NCI-H526 (cell line): ENCODE data around the gene GOSR2.
"Not testable (repeated sequence)": the region's sequence is repeated elsewhere in the genome, so short reads cannot be mapped to it uniquely, and the experiment has no call there.

Source experiments
- DNase-seq, 2 experiments: peaks; one replicate each; lab custom pipeline; 2025; lab: John Stamatoyannopoulos, UW

Gene GOSR2

GRCh38 chr17:46964315-46965265 is 41.6 kb downstream of the GOSR2 start:
- no peak for DNase-seq

GRCh38 chr17:46968224-46968834 is 45.4 kb downstream of the GOSR2 start:
- no peak for DNase-seq

GRCh38 chr17:46968896-46969295 is 45.9 kb downstream of the GOSR2 start:
- DNase-seq: no peak

GRCh38 chr17:46971647-46972300 is 48.8 kb downstream of the GOSR2 start:
- no peak for DNase-seq

- no peak for DNase-seq
Measured at GRCh38 chr17:46972346-46972745, 49.4 kb downstream of the GOSR2 start.

- DNase-seq: no peak
Measured at GRCh38 chr17:46974086-46974485, 51.1 kb downstream of the GOSR2 start.

GRCh38 chr17:46975287-46975686 is 52.3 kb downstream of the GOSR2 start:
- no peak for DNase-seq

- no peak for DNase-seq
Measured at GRCh38 chr17:46976626-46977270, 53.8 kb downstream of the GOSR2 start.

GRCh38 chr17:46977348-46977747 is 54.4 kb downstream of the GOSR2 start:
- DNase-seq: peak; percentile 63 to 87

- peak in 1 of 2 experiments; percentile 32 for DNase-seq
Measured at GRCh38 chr17:46977750-46978488, 55.0 kb downstream of the GOSR2 start.

GRCh38 chr17:46978489-46979146 is 55.7 kb downstream of the GOSR2 start:
- DNase-seq: peak in 1 of 2 experiments; percentile 55

- peak; percentile 38 to 79 for DNase-seq
Measured at GRCh38 chr17:46979147-46979863, 56.3 kb downstream of the GOSR2 start, which contains the start of gene RPRML. TSS of gene RPRML (minus strand) at chr17:46979253. CDS start at chr17:46979007, 246 bp downstream.

- DNase-seq: no peak
Measured at GRCh38 chr17:46982577-46982976, 59.6 kb downstream of the GOSR2 start.

GRCh38 chr17:46983782-46984181 is 60.8 kb downstream of the GOSR2 start:
- DNase-seq: no peak

- no peak for DNase-seq
Measured at GRCh38 chr17:46984341-46984740, 61.4 kb downstream of the GOSR2 start.

GRCh38 chr17:46984892-46985291 is 61.9 kb downstream of the GOSR2 start:
- peak in 1 of 2 experiments; percentile 66 for DNase-seq

- DNase-seq: no peak
Measured at GRCh38 chr17:46986366-46986765, 63.4 kb downstream of the GOSR2 start.

- not testable (repeated sequence) for DNase-seq
Measured at GRCh38 chr17:46987927-46988326, 65.0 kb downstream of the GOSR2 start.

GRCh38 chr17:46989637-46990431 is 66.9 kb downstream of the GOSR2 start:
- DNase-seq: no peak
